Neural cell (in vitro differentiated cells): Measurements from ENCODE around the gene ZNF619. TPM values are rescaled to one million over a fixed set of nuclear protein-coding genes. Genes with fewer than 3 reads are reported as not detected.

Experiments
- H2AFZ ChIP-seq: fragments of 200-600, 300-800 bp; sonication (generic), shearing (Covaris generic); 2 replicates; pipeline ENCODE4 v1.6.0; 2014; ENCODE audit warnings: low read depth, mild to moderate bottlenecking, antibody characterized with exemption, low read length, moderate library complexity
- H3F3A ChIP-seq: fragments of 200-600 bp; shearing (Covaris generic); 2 replicates; pipeline ENCODE4 v1.6.1; 2016; ENCODE audit warnings: mild to moderate bottlenecking, moderate library complexity, mixed read lengths, antibody characterized with exemption, low read length; ENCODE audit not compliant: insufficient read depth, poor library complexity, severe bottlenecking
- H3K27ac ChIP-seq: fragments of 200-600, 300-800 bp; sonication (generic), shearing (Covaris generic); 2 replicates; pipeline ENCODE4 v1.5.1; 2014; ENCODE audit warnings: mild to moderate bottlenecking, low read length, moderate library complexity
- H3K27me3 ChIP-seq: fragments of 300-800, 200-600 bp; sonication (generic), shearing (Covaris generic); 2 replicates; pipeline ENCODE4 v1.6.0; 2014; ENCODE audit warnings: mild to moderate bottlenecking, low read depth, low read length, moderate library complexity; ENCODE audit not compliant: insufficient read depth
- H3K36me3 ChIP-seq: fragments of 300-800, 200-600 bp; sonication (generic), shearing (Covaris generic); 2 replicates; pipeline ENCODE4 v1.5.1; 2014; ENCODE audit warnings: mild to moderate bottlenecking, antibody characterized with exemption, low read length, moderate library complexity; ENCODE audit not compliant: insufficient read depth
- H3K4me2 ChIP-seq: fragments of 300-800, 200-600 bp; sonication (generic), shearing (Covaris generic); 2 replicates; pipeline ENCODE4 v1.6.0; 2014; ENCODE audit warnings: mild to moderate bottlenecking, low read length
- H3K4me3 ChIP-seq: fragments of 300-800, 200-600 bp; sonication (generic), shearing (Covaris generic); 2 replicates; pipeline ENCODE4 v1.5.1; 2014; ENCODE audit warnings: mild to moderate bottlenecking, low read length, moderate library complexity
- H3K79me2 ChIP-seq: fragments of 200-600 bp; shearing (Covaris generic); replicated peaks from 2 replicates; pipeline ENCODE4 v1.6.0; 2014; ENCODE audit warnings: mild to moderate bottlenecking, low read length, moderate library complexity; ENCODE audit not compliant: insufficient read depth
- H3K9ac ChIP-seq: fragments of 300-800, 200-600 bp; sonication (generic), shearing (Covaris generic); 2 replicates; pipeline ENCODE4 v1.6.1; 2016; ENCODE audit warnings: mild to moderate bottlenecking, low read length, mixed read lengths
- H3K9me2 ChIP-seq: fragments of 200-600 bp; shearing (Covaris generic); 2 replicates; pipeline ENCODE4 v1.6.1; 2016; ENCODE audit warnings: mild to moderate bottlenecking, low read length, mixed read lengths; ENCODE audit not compliant: insufficient read depth
- H3K9me3 ChIP-seq: fragments of 200-600, 300-800 bp; sonication (generic), shearing (Covaris generic); 2 replicates; pipeline ENCODE4 v1.6.1; 2016; ENCODE audit warnings: mild to moderate bottlenecking, mixed run types, low read length, moderate library complexity, mixed read lengths
- H4K20me1 ChIP-seq: fragments of 200-600 bp; shearing (Covaris generic); 2 replicates; pipeline ENCODE4 v1.6.1; 2016; ENCODE audit warnings: mild to moderate bottlenecking, mixed run types; ENCODE audit not compliant: insufficient read depth
- EP300 ChIP-seq: fragments of 450-650 bp; conservative IDR thresholded peaks from 2 replicates; pipeline ENCODE4 v1.6.1; 2014; ENCODE audit warnings: antibody characterized with exemption, mild to moderate bottlenecking, moderate library complexity; ENCODE audit not compliant: poor library complexity, severe bottlenecking
- EZH2 ChIP-seq: fragments of 200-600, 300-800 bp; shearing (Covaris generic), sonication (generic); IDR thresholded peaks from 2 replicates; pipeline ENCODE4 v1.6.1; 2014; ENCODE audit warnings: antibody characterized with exemption, low read length, borderline replicate concordance, mild to moderate bottlenecking; ENCODE audit not compliant: insufficient read depth, poor library complexity, severe bottlenecking
- MXI1 ChIP-seq: fragments of 450-650 bp; conservative IDR thresholded peaks from 2 replicates; pipeline ENCODE4 v1.6.1; 2014; ENCODE audit warnings: antibody characterized with exemption, mild to moderate bottlenecking; ENCODE audit not compliant: poor library complexity, severe bottlenecking
- POLR2AphosphoS5 ChIP-seq: IDR thresholded peaks from 2 replicates; pipeline ENCODE4 v1.6.1; 2012
- RAD21 ChIP-seq: fragments of 450-650 bp; conservative IDR thresholded peaks from 2 replicates; pipeline ENCODE4 v1.6.1; 2014; ENCODE audit warnings: antibody characterized with exemption, mild to moderate bottlenecking, moderate library complexity
- REST ChIP-seq: IDR thresholded peaks from 2 replicates; pipeline ENCODE4 v1.6.1; 2012; ENCODE audit warnings: borderline replicate concordance
- SMC3 ChIP-seq: fragments of 450-650 bp; conservative IDR thresholded peaks from 2 replicates; pipeline ENCODE4 v1.6.1; 2014; ENCODE audit warnings: antibody characterized with exemption, mild to moderate bottlenecking, moderate library complexity; ENCODE audit not compliant: poor library complexity
- TAF1 ChIP-seq: IDR thresholded peaks from 2 replicates; pipeline ENCODE4 v1.6.1; 2012; ENCODE audit warnings: low read depth
- polyA plus RNA-seq: library from polyadenylated mRNA; depleted of rRNA; stranded (reverse); fragments of >200 nt; gene quantifications from 2 replicates; pipeline ENCODE4 v1.2.3, GENCODE V29; 2014
- TF ChIP-seq, protein P1 (sequence below): fragments of 450-650 bp; IDR thresholded peaks from 2 replicates; pipeline ENCODE4 v1.5.1; 2014; ENCODE audit warnings: antibody characterized with exemption, mild to moderate bottlenecking, moderate library complexity; ENCODE audit not compliant: poor library complexity, severe bottlenecking

Gene ZNF619
- polyA plus RNA-seq, 1 donor from 2014 or later: 0.33 TPM

DNA sequence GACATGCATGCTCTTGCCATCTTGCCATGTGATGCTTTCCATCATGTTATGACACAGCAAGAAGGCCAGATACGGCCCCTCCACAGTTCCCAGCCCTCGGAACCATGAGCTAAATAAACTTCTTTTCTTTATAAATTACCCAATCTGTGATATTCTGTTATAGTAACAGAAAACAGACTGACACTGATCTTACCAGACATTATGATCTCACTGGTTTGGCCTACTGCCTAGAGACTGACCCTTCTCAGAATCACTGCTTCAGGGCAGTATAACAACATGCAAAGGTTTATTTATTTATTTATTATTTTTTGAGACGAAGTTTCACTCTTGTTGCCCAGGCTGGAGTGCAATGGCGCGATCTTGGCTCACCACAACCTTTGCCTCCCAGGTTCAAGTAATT is 14.0 kb downstream of the ZNF619 start:
- Histone ChIP-seq H3K4me3 (no peak overlapping the region), H3K27me3 (no peaks in the 10 kb centered on the region), H3K27ac (no peak overlapping the region), H3F3A (no peaks in the 10 kb centered on the region), H4K20me1 (no peaks in the 10 kb centered on the region), H3K79me2 (no peaks in the 10 kb centered on the region), H3K4me2 (no peak overlapping the region), H3K36me3 (no peaks in the 10 kb centered on the region), H2AFZ (no peak overlapping the region), H3K9ac (no peak overlapping the region), H3K9me3 (no peaks in the 10 kb centered on the region), H3K9me2 (no peaks in the 10 kb centered on the region)
- TF ChIP-seq TAF1: no peak
- no peak for TF ChIP-seq POLR2AphosphoS5
- TF ChIP-seq, protein P1, sequence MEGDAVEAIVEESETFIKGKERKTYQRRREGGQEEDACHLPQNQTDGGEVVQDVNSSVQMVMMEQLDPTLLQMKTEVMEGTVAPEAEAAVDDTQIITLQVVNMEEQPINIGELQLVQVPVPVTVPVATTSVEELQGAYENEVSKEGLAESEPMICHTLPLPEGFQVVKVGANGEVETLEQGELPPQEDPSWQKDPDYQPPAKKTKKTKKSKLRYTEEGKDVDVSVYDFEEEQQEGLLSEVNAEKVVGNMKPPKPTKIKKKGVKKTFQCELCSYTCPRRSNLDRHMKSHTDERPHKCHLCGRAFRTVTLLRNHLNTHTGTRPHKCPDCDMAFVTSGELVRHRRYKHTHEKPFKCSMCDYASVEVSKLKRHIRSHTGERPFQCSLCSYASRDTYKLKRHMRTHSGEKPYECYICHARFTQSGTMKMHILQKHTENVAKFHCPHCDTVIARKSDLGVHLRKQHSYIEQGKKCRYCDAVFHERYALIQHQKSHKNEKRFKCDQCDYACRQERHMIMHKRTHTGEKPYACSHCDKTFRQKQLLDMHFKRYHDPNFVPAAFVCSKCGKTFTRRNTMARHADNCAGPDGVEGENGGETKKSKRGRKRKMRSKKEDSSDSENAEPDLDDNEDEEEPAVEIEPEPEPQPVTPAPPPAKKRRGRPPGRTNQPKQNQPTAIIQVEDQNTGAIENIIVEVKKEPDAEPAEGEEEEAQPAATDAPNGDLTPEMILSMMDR: no peak
- TF ChIP-seq MXI1: no peak
- TF ChIP-seq EP300: no peak
- TF ChIP-seq RAD21: no peak
- no peak for TF ChIP-seq EZH2
- no peak for TF ChIP-seq SMC3
- no peak for TF ChIP-seq REST

- no peaks in the 10 kb centered on the region for H3F3A ChIP-seq
- H4K20me1 ChIP-seq: no peaks in the 10 kb centered on the region
- H3K9me2 ChIP-seq: no peaks in the 10 kb centered on the region
- H3K36me3 ChIP-seq: no peaks in the 10 kb centered on the region
- H3K4me2 ChIP-seq: no peak overlapping the region
- no peak overlapping the region for H3K27ac ChIP-seq
- H3K9ac ChIP-seq: no peak overlapping the region
- no peaks in the 10 kb centered on the region for H3K9me3 ChIP-seq
- H3K79me2 ChIP-seq: no peaks in the 10 kb centered on the region
- H3K4me3 ChIP-seq: no peak overlapping the region
- TF ChIP-seq, protein P1: no peak
- no peak for TF ChIP-seq EZH2
- TF ChIP-seq REST: no peak
- no peak for TF ChIP-seq RAD21
- TF ChIP-seq TAF1: no peak
- TF ChIP-seq EP300: no peak
- no peak for TF ChIP-seq SMC3
- no peak for TF ChIP-seq POLR2AphosphoS5
- TF ChIP-seq MXI1: no peak
- no peak overlapping the region for H2AFZ ChIP-seq
- H3K27me3 ChIP-seq: no peaks in the 10 kb centered on the region
Measured at GRCh38 chr3:40494698-40495097, 17.8 kb downstream of the ZNF619 start.
